HG03095 (cell line): ENCODE data around the gene CD2.

Source experiments
- ATAC-seq: cut with Tn5 transposase; IDR thresholded peaks from one replicate; pipeline ENCODE4 v1.9.1; 2021; ENCODE audit warnings: moderate library complexity; ENCODE audit not compliant: unreplicated experiment

The CD2 gene

GRCh38 chr1:116811321-116811720, 57.1 kb downstream of the CD2 start:
- no peak for ATAC-seq

GRCh38 chr1:116814926-116815723, 60.9 kb downstream of the CD2 start:
- ATAC-seq: no peak

GRCh38 chr1:116817582-116818064, 63.4 kb downstream of the CD2 start:
- no peak for ATAC-seq
